Measurements from ENCODE around the gene ST7.

DNA sequence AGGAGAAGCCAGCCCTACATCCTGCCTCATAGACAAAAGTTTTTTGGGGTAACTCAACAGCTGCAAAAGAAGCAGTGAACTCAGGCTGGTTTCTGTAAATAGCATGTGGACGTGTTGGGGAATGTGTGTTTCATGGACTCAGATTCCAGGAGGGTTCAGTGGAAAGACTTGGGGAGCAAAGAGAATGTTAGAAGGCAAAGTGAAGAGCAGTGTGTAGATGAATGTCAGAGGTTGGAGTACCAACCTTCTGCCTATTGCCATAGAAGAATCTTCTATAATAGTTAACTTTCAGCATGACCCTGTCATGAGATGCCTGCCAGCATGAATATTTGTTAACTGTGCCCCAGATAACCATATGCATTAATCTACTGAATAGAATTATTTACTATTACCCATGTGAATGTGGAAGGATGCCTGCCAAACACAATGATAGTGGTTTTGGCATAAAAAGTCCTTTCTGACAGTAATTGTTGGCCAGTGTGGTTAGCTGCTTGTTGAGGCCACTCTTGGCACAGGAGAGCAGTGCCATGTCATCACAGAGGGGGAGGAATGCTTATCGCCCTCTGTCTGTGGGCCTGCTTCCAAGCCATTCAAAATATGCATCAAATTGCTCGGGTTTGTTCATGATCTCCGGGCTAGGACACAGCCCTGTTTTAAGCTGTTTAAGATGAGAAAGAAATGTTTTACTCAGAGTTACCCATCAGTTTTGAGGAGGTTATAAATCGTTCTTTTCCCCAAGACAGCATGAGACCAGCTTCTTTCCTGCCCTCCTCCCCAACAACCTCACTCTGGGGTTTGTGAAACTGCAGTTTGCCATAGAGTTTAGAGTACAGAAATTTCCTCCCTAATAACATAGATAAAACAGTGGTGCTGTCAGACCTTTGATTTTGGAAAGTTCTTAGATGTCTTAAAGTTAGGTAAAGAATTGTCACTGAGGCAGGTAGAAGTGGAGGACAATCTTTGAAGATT, 204.2 kb downstream of the ST7 start:
- TF ChIP-seq POLR2A (IDR thresholded peaks at IDR 0.05) (no peak), EP300 (IDR thresholded peaks at IDR 0.05) (no peak), POLR2AphosphoS5 (IDR thresholded peaks at IDR 0.05) (no peak)
- TF ChIP-seq, protein P1, sequence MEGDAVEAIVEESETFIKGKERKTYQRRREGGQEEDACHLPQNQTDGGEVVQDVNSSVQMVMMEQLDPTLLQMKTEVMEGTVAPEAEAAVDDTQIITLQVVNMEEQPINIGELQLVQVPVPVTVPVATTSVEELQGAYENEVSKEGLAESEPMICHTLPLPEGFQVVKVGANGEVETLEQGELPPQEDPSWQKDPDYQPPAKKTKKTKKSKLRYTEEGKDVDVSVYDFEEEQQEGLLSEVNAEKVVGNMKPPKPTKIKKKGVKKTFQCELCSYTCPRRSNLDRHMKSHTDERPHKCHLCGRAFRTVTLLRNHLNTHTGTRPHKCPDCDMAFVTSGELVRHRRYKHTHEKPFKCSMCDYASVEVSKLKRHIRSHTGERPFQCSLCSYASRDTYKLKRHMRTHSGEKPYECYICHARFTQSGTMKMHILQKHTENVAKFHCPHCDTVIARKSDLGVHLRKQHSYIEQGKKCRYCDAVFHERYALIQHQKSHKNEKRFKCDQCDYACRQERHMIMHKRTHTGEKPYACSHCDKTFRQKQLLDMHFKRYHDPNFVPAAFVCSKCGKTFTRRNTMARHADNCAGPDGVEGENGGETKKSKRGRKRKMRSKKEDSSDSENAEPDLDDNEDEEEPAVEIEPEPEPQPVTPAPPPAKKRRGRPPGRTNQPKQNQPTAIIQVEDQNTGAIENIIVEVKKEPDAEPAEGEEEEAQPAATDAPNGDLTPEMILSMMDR (IDR thresholded peaks at IDR 0.05): no peak

Data from sigmoid colon (tissue), 4 donors.